ENCODE results near the gene SPAG17. TPM values are rescaled to one million over a fixed set of nuclear protein-coding genes. Genes with fewer than 3 reads are reported as not detected.

Gene SPAG17
- total RNA-seq, 1 experiment from 2014 or later = not detected

- Histone ChIP-seq H3K36me3 (ENCODE audit: control insufficient read depth in 1 of 2, insufficient read depth in 2 of 2, low read length in 2 of 2) (no peaks in the 10 kb centered on the region), H3K4me3 (replicated peaks in 1 of 2; ENCODE audit: low read depth in 1 of 2, low read length in 2 of 2) (no peak overlapping the region), H3K9ac (ENCODE audit: low read length) (no peak overlapping the region), H3K27ac (ENCODE audit: low read depth, low read length) (no peak overlapping the region), H3K9me3 (ENCODE audit: control insufficient read depth in 1 of 2, insufficient read depth in 1 of 2, low read depth in 1 of 2, low read length in 2 of 2) (no peaks in the 10 kb centered on the region), H3K4me1 (ENCODE audit: control insufficient read depth in 1 of 2, insufficient read depth in 2 of 2, low read length in 2 of 2) (no peaks in the 10 kb centered on the region), H3K27me3 (ENCODE audit: insufficient read depth, low read length) (peaks cover 13% of the 10 kb centered on the region; the same call in 1 of the 2 replicates), H4K20me1 (ENCODE audit: insufficient read depth) (no peaks in the 10 kb centered on the region), H2AFZ (ENCODE audit: low read depth, low read length, poor library complexity, severe bottlenecking) (no peak overlapping the region), H3K79me2 (ENCODE audit: insufficient read depth, low read length) (no peaks in the 10 kb centered on the region), H3K4me2 (ENCODE audit: low read length) (no peak overlapping the region), H3K9me2 (ENCODE audit: insufficient read depth) (no peaks in the 10 kb centered on the region)
- no peak for TF ChIP-seq POLR2AphosphoS5 (IDR thresholded peaks at IDR 0.05; ENCODE audit: low read depth, low read length)
- no peak for TF ChIP-seq FOSL1 (IDR thresholded peaks at IDR 0.05; ENCODE audit: low read depth)
- TF ChIP-seq ELF1 (IDR thresholded peaks at IDR 0.05; ENCODE audit: borderline replicate concordance, low read depth) = no peak
- no peak for TF ChIP-seq CTCF (IDR thresholded peaks at IDR 0.05 in 2 of 3, conservative IDR thresholded peaks at IDR 0.05 in 1 of 3; ENCODE audit: borderline replicate concordance in 1 of 3, insufficient read depth in 1 of 3, low read depth in 2 of 3, low read length in 2 of 3)
- TF ChIP-seq REST (IDR thresholded peaks at IDR 0.05; ENCODE audit: low read depth) = no peak
- no peak for TF ChIP-seq SRF (IDR thresholded peaks at IDR 0.05; ENCODE audit: low read depth)
- no peak for TF ChIP-seq CEBPB (IDR thresholded peaks at IDR 0.05; ENCODE audit: low read depth)
- no peak for TF ChIP-seq YY1 (IDR thresholded peaks at IDR 0.05; ENCODE audit: extremely low read depth, insufficient replicate concordance, low read depth, low read length)
- no peak for TF ChIP-seq RAD21 (IDR thresholded peaks at IDR 0.05; ENCODE audit: low read depth)
- TF ChIP-seq EZH2phosphoT487 (IDR thresholded peaks at IDR 0.05; ENCODE audit: borderline replicate concordance) = no peak
- CTCF ChIA-PET = no interaction called here
- DNase-seq (ENCODE audit: low read depth, low spot score) = no peak
- intact Hi-C loops (cut with micrococcal nuclease) = no loop called here
- BruUV-seq (replicated peaks) = no TSS peak
- POLR2A ChIA-PET = no interaction called here
- RAD21 ChIA-PET (ENCODE audit: low non-redundant PET in 1 of 2, low total read pairs in 2 of 2, uncharacterized antibody in 2 of 2, unreplicated experiment in 2 of 2) = no interaction called here
- no peak for ATAC-seq
Observed at GRCh38 chr1:118145721-118146120, 39.3 kb downstream of the SPAG17 start.

Data from HCT116 (cell line).